Fibroblast of skin of abdomen (primary cell): ENCODE results near the gene MTUS2.
A peak's percentile ranks its signal among the peaks of the same experiment; 100 is the strongest.

Experiments used
- DNase-seq: peaks from one replicate; pipeline ENCODE4 v3.0.0-alpha.2; 2013

MTUS2 gene

GRCh38 chr13:29532821-29533220 is 712.7 kb downstream of the MTUS2 start:
- peak; percentile 18 for DNase-seq

DNA sequence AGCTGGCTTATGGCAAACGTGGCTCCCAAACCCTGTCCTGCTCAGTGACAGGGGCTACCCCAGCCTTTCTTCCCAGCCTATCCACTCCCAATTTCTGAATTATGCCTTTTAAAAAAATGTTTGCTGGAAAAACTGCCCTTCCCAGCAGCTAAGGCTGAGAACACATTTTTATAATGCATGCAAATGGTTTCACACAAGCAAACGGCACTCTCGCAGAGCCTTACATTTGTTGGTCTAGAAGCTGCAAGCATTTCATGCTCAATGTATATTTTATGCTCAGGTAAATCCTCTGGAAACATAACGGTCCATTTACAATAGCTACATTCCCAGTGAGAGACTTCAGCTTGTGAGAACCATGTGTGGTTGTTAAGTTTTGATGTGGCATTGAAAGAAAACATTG is 713.9 kb downstream of the MTUS2 start:
- DNase-seq = no peak

GRCh38 chr13:29535663-29536655 is 715.8 kb downstream of the MTUS2 start:
- DNase-seq = no peak

- no peak for DNase-seq
Observed at GRCh38 chr13:29536853-29537252, 716.7 kb downstream of the MTUS2 start.

- no peak for DNase-seq
Observed at GRCh38 chr13:29537736-29538651, 717.9 kb downstream of the MTUS2 start.

DNA sequence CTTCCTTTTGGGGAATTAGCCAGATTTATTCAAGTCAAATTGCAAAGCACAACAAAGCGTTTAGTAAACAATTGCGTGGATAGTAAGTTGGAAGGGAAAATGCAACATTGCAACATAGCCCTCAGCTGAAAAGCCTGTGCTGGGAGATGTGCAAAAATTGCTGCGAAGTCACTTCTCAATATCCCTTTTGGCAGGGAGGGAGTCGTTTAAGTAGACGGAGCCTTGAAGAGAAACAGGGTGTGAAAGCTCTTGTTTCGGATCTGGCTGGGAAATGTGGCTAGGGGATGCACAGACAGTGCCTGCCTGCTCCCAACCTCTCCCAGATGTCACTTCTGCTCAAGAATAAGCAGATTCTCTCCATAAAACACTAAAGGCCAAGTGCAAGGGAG is 718.5 kb downstream of the MTUS2 start:
- DNase-seq = no peak

- DNase-seq = no peak
Observed at GRCh38 chr13:29539856-29540255, 719.7 kb downstream of the MTUS2 start.

DNA sequence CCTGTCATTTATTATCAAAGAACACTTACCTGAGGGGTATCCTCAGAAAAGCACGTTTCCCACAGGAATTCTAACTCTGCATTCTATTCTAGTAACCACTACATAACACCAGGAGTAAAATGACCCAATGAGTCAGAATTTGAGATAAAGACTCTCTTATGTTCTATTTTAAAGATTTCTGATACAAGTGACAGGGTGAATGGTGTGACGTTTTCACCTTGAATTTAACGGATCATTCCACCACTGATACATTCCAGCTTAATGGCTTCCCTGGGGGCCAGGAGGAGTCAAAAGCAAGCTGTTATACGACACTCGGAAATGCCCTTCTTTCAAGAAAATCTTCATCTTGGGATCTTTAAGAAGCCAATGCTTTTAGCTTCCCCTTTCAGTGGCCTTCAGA is 720.2 kb downstream of the MTUS2 start:
- DNase-seq = no peak

DNA sequence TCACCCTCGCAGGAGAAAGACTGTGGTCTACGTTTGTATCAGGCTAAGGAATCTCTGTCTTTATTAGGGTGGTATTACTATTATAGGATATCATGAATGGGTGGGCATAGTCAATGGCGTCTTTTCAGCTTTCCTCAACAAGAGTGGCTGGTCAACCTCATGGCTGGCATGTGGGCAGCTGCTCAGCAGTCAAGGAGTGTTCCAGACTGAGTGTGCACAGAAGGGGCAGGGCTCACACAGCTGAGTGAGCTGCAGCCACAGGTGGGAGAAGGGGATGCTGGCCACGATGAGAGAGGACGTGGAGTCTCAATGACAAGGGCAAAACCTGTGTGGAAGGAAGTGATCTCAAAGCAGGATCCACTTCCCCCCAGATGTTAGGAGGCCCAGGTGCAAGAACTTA is 720.7 kb downstream of the MTUS2 start:
- DNase-seq = no peak

DNA sequence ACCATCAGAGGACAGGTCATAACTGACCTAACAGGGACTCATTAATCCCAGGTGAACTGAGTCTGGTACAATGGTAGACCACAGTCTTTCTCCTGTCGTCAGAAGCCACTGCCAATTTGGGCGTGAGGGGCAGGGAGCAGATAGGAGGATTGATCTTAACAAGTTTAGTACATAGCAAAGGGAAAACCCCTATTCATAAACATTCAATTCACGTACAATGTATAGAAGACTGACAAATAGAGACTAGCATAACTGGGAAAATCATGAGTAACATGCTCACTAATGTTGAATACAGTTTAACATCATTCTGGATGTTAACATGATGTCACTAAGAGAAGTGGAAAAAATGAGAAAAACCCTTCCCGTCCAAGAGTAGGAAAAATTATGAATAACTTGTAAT is 721.3 kb downstream of the MTUS2 start:
- DNase-seq = no peak

- DNase-seq = no peak
Observed at GRCh38 chr13:29542381-29542780, 722.2 kb downstream of the MTUS2 start.

DNA sequence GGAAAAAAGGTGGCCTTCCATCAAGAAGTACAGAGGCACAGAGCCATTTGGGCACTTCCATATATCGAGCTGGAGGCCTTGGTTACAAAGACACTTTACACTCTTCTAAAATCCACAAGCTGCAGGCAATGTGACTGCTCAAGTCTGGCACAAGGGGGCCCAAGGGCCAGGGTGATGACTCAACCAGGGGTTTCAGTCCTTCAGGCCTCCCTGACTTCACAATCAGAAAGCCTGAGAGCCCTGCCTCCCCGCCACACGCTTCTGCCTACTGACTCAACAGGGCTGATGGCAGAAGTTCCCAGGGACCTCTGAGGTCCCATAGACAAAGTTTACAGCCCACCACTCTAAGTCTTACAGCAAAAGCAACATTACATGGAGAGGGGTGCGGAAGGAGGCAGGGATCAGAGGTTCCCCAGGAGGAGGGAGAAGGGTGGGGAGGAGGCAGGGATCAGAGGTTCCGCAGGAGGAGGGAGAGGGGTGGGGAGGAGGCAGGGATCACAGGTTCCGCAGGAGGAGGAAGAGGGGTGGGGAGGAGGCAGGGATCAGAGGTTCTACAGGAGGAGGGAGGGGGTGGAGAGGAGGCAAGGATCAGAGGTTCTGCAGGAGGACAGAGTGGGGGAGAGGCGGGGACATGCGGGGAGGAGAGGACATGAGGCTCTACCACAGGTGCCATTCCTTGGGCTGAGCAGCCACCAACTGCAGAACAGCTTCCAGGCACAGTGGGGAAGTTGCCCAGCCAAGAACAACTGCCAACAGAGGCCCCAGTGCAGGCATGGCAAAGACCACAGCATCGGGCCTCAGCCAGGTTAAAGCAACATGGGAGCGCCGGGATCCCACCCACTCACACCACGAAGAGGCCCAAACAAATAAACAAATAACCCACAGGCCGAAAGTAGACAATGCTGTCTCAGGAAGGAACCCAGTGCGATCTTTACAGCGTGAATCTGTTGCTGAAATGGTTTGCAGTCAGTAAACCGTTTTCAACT is 723.4 kb downstream of the MTUS2 start:
- DNase-seq = peak; percentile 52

GRCh38 chr13:29545988-29546387 is 725.8 kb downstream of the MTUS2 start:
- DNase-seq = no peak

GRCh38 chr13:29546662-29547061 is 726.5 kb downstream of the MTUS2 start:
- no peak for DNase-seq

DNA sequence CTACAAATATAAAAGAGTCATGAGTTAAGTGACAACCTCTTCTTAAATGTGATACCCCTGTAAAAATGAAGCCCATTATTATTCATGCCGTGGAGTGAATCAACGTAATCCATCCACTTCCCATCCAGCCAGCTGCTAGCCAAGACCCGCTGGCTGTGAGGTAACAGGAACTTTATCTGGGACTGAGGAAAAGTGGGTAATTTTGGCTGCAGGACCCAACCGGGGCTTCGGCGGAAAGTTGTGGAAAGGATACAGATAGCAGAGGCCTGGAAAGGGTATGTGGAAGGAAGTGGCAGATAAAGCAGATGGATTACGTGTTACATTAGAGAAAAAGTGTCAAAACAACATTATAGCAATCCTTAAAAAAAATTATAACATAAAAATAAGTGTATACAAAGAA is 727.0 kb downstream of the MTUS2 start:
- DNase-seq = no peak

- DNase-seq = peak; percentile 48
Observed at GRCh38 chr13:29548722-29549121, 728.6 kb downstream of the MTUS2 start.

GRCh38 chr13:29550430-29550988 is 730.4 kb downstream of the MTUS2 start:
- no peak for DNase-seq

GRCh38 chr13:29551214-29551613 is 731.1 kb downstream of the MTUS2 start:
- no peak for DNase-seq
